Endothelial cell of umbilical vein (primary cell): ENCODE results near the gene HIC2. TPM values are rescaled to one million over a fixed set of nuclear protein-coding genes. Genes with fewer than 3 reads are reported as not detected.
"Not testable (repeated sequence)": the region's sequence is repeated elsewhere in the genome, so short reads cannot be mapped to it uniquely, and the experiment has no call there.

Experiments
- BruUV-seq: library from RNA; stranded (reverse); fragments of 400-500 nt; replicated peaks from 2 replicates; lab custom pipeline; 2021; lab: Mats Ljungman, UMichigan
- CTCF ChIA-PET: fragments of 300-600, 350-600 bp; sonication (Branson Sonifier 250); formaldehyde crosslinking; loops from one replicate; lab custom pipeline; 2021; ENCODE audit warnings: antibody characterized with exemption, inconsistent platforms; lab: Charles Lee
- POLR2A ChIA-PET: fragments of 300-600, 350-600 bp; sonication (Branson Sonifier 250); formaldehyde crosslinking; loops from one replicate; lab custom pipeline; 2021; ENCODE audit warnings: antibody characterized with exemption, inconsistent platforms; lab: Charles Lee
- DNase-seq: peaks from one replicate; pipeline ENCODE4 v3.0.0-alpha.2; 2011; ENCODE audit warnings: low read depth, low spot score
- FAIRE-seq: peaks from 2 replicates; lab custom pipeline; 2011; peaks lifted over from hg19 to GRCh38; lab: Jason Lieb, UNC
- H2AFZ ChIP-seq: 2 replicates; pipeline ENCODE4 v1.6.0; 2012; ENCODE audit warnings: low read depth, low read length, control low read depth, inconsistent platforms
- H3K27ac ChIP-seq: 2 replicates; pipeline ENCODE4 v1.5.1; 2011; ENCODE audit warnings: low read depth, mild to moderate bottlenecking, control low read depth, low read length, moderate library complexity; ENCODE audit not compliant: insufficient read depth
- H3K27me3 ChIP-seq, 2 experiments: 2 replicates each; pipeline versions ENCODE4 v1.6.0 to v1.6.1; 2011; ENCODE audit warnings: low read length in 2 of 2, mixed read lengths in 1 of 2; ENCODE audit not compliant: control insufficient read depth in 2 of 2, insufficient read depth in 2 of 2
- H3K36me3 ChIP-seq, 2 experiments: 2 replicates in 1 of 2; 3 replicates in 1 of 2; pipeline ENCODE4 v1.5.1; 2011; ENCODE audit warnings: low read length in 2 of 2, mild to moderate bottlenecking in 1 of 2, moderate library complexity in 1 of 2; ENCODE audit not compliant: control insufficient read depth in 2 of 2, insufficient read depth in 2 of 2; ENCODE audit errors: extremely low read depth in 1 of 2
- H3K4me1 ChIP-seq: 3 replicates; pipeline ENCODE4 v1.5.1; 2011; ENCODE audit warnings: mild to moderate bottlenecking, low read length; ENCODE audit not compliant: control insufficient read depth, insufficient read depth; ENCODE audit errors: extremely low read depth
- H3K4me2 ChIP-seq: 2 replicates; pipeline ENCODE4 v1.6.1; 2011; ENCODE audit warnings: low read length, control low read depth, mixed read lengths; ENCODE audit not compliant: insufficient read depth
- H3K4me3 ChIP-seq, 3 experiments: fragments of 200-600 bp in 1 of 3; sonication (generic), shearing (Covaris generic) in 1 of 3; replicated peaks in 1 of 3; 2 replicates each; pipeline ENCODE4 v1.5.1; 2011 to 2016; ENCODE audit warnings: control low read depth in 3 of 3, low read length in 3 of 3, mild to moderate bottlenecking in 2 of 3, inconsistent platforms in 1 of 3, low read depth in 1 of 3, moderate library complexity in 1 of 3; ENCODE audit not compliant: insufficient read depth in 1 of 3
- H3K79me2 ChIP-seq: 2 replicates; pipeline ENCODE4 v1.6.0; 2012; ENCODE audit warnings: low read length, inconsistent platforms; ENCODE audit not compliant: control insufficient read depth, insufficient read depth
- H3K9ac ChIP-seq: replicated peaks from 2 replicates; pipeline ENCODE3; 2011; ENCODE audit warnings: low read length, control low read depth; ENCODE audit not compliant: insufficient read depth; ENCODE audit errors: extremely low read depth
- H3K9me1 ChIP-seq: replicated peaks from 3 replicates; pipeline ENCODE4 v1.6.0; 2011; ENCODE audit warnings: mild to moderate bottlenecking, low read length; ENCODE audit not compliant: control insufficient read depth, insufficient read depth; ENCODE audit errors: extremely low read depth
- H3K9me3 ChIP-seq: replicated peaks from 2 replicates; pipeline ENCODE4 v1.5.1; 2012; ENCODE audit warnings: low read length, inconsistent platforms; ENCODE audit not compliant: control insufficient read depth, insufficient read depth
- H4K20me1 ChIP-seq: replicated peaks from 2 replicates; pipeline ENCODE3; 2011; ENCODE audit warnings: mild to moderate bottlenecking, low read length; ENCODE audit not compliant: control insufficient read depth, insufficient read depth; ENCODE audit errors: extremely low read depth
- dilution Hi-C: fragments of 300-500 bp; cut with MboI; formaldehyde crosslinking; loops from one replicate; pipeline ENCODE4 v1.15.0; 2019; ENCODE audit warnings: low sequenced_read_pairs; ENCODE audit not compliant: extremely low pct_ligation_motif_present
- intact Hi-C: fragments of 100-400 bp; cut with micrococcal nuclease; formaldehyde crosslinking; loops from one replicate; pipeline ENCODE4 v1.10.0; 2022
- polyA plus RNA-seq, 4 experiments: library from polyadenylated mRNA; depleted of rRNA in 3 of 4; stranded (reverse) in 3 of 4; unstranded in 1 of 4; fragments of >200 nt; gene quantifications; 2 replicates each; pipeline versions ENCODE4 v1.2.1 to v1.2.3, GENCODE V29; 2011 to 2012; ENCODE audit warnings: missing spikeins in 1 of 4
- total RNA-seq: library from RNA; stranded (reverse); gene quantifications from 2 replicates; pipeline ENCODE4 v1.2.3, GENCODE V29; 2021

Gene HIC2
- total and polyA plus RNA-seq, 2 donors (not counting 3 experiments of a cell fraction or from before 2014, with no cell fraction given) = 1.9 to 4.9 TPM

GRCh38 chr22:21472984-21473383 lies 55.8 kb downstream of the HIC2 start:
- H3K36me3 ChIP-seq, H3K9me3 ChIP-seq, H3K27ac ChIP-seq, H3K9me1 ChIP-seq, DNase-seq, H3K27me3 ChIP-seq, H3K4me1 ChIP-seq, CTCF ChIA-PET, BruUV-seq, intact Hi-C loops, H3K4me2 ChIP-seq, H3K79me2 ChIP-seq, H4K20me1 ChIP-seq, H2AFZ ChIP-seq, H3K4me3 ChIP-seq, H3K9ac ChIP-seq, FAIRE-seq, dilution Hi-C loops, POLR2A ChIA-PET: not testable (repeated sequence)

GRCh38 chr22:21473664-21474063 lies 56.5 kb downstream of the HIC2 start:
- H3K4me2 ChIP-seq, dilution Hi-C loops, H3K9ac ChIP-seq, H2AFZ ChIP-seq, H3K4me1 ChIP-seq, POLR2A ChIA-PET, H3K4me3 ChIP-seq, H3K27me3 ChIP-seq, H3K9me1 ChIP-seq, H3K36me3 ChIP-seq, intact Hi-C loops, BruUV-seq, H3K79me2 ChIP-seq, H3K27ac ChIP-seq, DNase-seq, H4K20me1 ChIP-seq, CTCF ChIA-PET, H3K9me3 ChIP-seq, FAIRE-seq: not testable (repeated sequence)

- H3K9ac ChIP-seq, H3K79me2 ChIP-seq, H3K4me1 ChIP-seq, H2AFZ ChIP-seq, H3K4me2 ChIP-seq, POLR2A ChIA-PET, H3K27ac ChIP-seq, FAIRE-seq, H3K9me3 ChIP-seq, H3K36me3 ChIP-seq, H3K27me3 ChIP-seq, H4K20me1 ChIP-seq, dilution Hi-C loops, DNase-seq, BruUV-seq, CTCF ChIA-PET, H3K4me3 ChIP-seq, intact Hi-C loops, H3K9me1 ChIP-seq: not testable (repeated sequence)
These were observed 66.9 kb downstream of the HIC2 start for GRCh38 chr22:21484039-21484438.

- H3K36me3 ChIP-seq, BruUV-seq, H3K4me1 ChIP-seq, H2AFZ ChIP-seq, intact Hi-C loops, H3K27me3 ChIP-seq, H3K79me2 ChIP-seq, H3K9ac ChIP-seq, CTCF ChIA-PET, DNase-seq, H3K27ac ChIP-seq, H3K4me3 ChIP-seq, H3K9me1 ChIP-seq, FAIRE-seq, H4K20me1 ChIP-seq, POLR2A ChIA-PET, dilution Hi-C loops, H3K4me2 ChIP-seq, H3K9me3 ChIP-seq: not testable (repeated sequence)
These were observed 70.6 kb downstream of the HIC2 start for GRCh38 chr22:21487723-21488122.
